AG09309 (cell line): ENCODE data around the gene CACNA2D2.

Source experiments
- DNase-seq: peaks from one replicate; pipeline ENCODE4 v3.0.0-alpha.2; 2010; ENCODE audit warnings: low read depth
- H3K4me3 ChIP-seq: 2 replicates; pipeline ENCODE4 v1.5.1; 2011; ENCODE audit warnings: mild to moderate bottlenecking, low read depth, low read length, moderate library complexity; ENCODE audit not compliant: control insufficient read depth
- CTCF ChIP-seq: IDR thresholded peaks from 2 replicates; pipeline ENCODE4 v1.5.1; 2011; ENCODE audit warnings: mild to moderate bottlenecking, low read depth, low read length, inconsistent platforms; ENCODE audit not compliant: insufficient read depth, control insufficient read depth; ENCODE audit errors: missing control alignments

Gene CACNA2D2

DNA sequence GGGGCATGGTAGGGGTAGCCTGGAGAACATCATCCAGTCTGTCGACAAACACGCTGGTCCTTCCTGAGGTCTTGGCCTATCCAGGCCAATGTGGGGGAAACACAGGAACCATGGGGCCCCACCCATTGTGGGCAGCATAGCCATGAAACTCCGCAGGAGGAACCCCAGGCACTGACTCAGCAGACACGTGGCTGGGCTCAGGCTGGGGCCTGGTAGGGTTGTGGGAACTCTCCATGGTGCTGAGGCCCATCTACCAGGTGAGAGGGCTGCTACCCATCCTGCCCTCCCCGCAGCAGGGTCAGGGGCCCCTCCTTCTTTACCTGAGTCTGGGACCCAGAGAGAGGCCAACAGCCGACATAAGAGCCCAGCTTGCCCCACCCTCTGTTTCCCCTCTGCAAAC is 22.6 kb upstream of the CACNA2D2 start:
- no peak overlapping the region for H3K4me3 ChIP-seq
- DNase-seq = no peak

GRCh38 chr3:50525191-50525910 is 21.9 kb upstream of the CACNA2D2 start:
- no peak for DNase-seq
- no peak overlapping the region for H3K4me3 ChIP-seq
- no peak for TF ChIP-seq CTCF

More for the DNA sequence above, 22.6 kb upstream of the CACNA2D2 start:
- no peak for TF ChIP-seq CTCF

GRCh38 chr3:50524746-50525145 is 21.3 kb upstream of the CACNA2D2 start:
- DNase-seq = no peak
- H3K4me3 ChIP-seq = no peak overlapping the region
- no peak for TF ChIP-seq CTCF

DNA sequence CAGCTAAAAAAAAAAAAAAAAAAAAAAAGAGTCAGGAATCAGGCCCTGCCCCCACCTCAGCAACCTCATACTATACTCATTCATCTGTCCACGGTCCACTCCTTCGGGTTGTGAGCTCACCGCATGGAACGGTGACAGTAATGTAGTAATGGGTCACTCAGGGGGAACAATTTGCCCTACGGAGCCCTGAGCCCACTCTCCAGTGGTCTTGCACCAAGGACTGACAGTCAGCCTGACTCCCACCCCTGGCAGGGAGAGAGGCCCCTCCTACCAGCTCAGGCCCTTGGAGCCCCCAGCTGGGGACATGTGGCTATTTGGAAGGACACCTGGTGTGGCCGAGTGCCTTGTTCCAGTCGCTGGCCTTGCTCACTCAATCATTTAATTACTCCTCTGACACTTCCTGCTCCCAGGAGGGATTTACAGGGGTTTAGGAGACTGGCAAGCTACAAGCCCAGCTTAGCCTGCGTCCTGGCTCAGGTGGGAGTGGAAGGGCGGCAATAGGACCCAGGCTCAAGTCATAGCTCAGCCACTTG is 19.9 kb upstream of the CACNA2D2 start:
- no peak overlapping the region for H3K4me3 ChIP-seq
- no peak for DNase-seq
- TF ChIP-seq CTCF = no peak

DNA sequence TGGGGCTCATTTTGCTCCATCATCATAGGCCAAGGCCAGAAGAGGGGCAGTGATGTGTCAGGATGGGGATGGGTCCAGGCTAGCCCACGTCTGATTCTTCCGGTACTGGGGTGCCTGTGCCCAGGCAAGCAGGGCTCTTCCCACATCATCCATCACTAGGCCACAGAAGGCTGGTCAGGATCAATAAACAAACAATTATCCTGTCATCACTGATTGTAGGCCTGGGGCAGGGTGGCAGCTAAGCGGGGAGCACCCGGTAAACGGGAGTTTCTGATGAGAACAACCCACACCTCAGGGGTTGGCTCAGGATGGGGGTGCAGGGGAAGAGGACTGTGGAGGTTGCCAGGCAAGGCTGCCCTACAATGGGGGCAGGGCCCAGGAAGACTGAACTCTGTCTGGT is 18.1 kb upstream of the CACNA2D2 start:
- DNase-seq = no peak
- no peak overlapping the region for H3K4me3 ChIP-seq
- no peak for TF ChIP-seq CTCF

DNA sequence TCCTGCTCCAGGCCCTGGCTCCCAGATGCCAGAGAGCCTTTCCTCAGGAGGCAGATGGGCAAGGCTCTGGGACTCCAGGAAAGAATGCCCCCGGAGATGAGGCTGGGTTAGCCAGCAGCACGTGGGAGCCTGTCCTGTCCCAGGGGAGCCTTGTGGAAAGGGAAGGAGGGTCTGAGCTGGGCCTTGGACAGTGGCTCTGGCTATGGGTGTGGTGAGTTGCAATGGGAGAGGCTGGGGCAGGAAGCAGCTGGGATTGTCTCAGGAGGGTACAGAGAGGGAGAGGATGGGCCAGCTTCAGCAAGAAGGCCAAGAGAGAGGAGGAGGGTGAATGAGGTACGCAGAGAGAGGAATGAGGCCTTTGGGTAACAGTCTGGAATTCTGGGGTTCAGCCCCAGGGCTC is 17.4 kb upstream of the CACNA2D2 start:
- DNase-seq = no peak
- H3K4me3 ChIP-seq = no peak overlapping the region
- TF ChIP-seq CTCF = no peak
